Naive thymus-derived CD4-positive, alpha-beta T cell (primary cell): ENCODE measurements around the gene ANO1. TPM values are rescaled to one million over a fixed set of nuclear protein-coding genes. Genes with fewer than 3 reads are reported as not detected.

ENCODE experiments used
- ATAC-seq: fragments of 150-1000 bp; cut with Tn5 transposase; 2 replicates; pipeline ENCODE4 v1.10.0; 2021; ENCODE audit warnings: mild to moderate bottlenecking, moderate library complexity
- CTCF ChIA-PET: fragments of 350-600 bp; sonication (Branson Sonifier 250); formaldehyde crosslinking; loops from one replicate; lab custom pipeline; 2021; ENCODE audit warnings: antibody characterized with exemption; lab: Charles Lee
- POLR2A ChIA-PET: fragments of 350-600 bp; sonication (Branson Sonifier 250); formaldehyde crosslinking; loops from one replicate; lab custom pipeline; 2021; ENCODE audit warnings: antibody characterized with exemption, inconsistent platforms; lab: Charles Lee
- DNase-seq, 9 donors: peaks; one replicate each; pipeline versions ENCODE4 v3.0.0 to v3.0.0-alpha.2; 2020 to 2022; ENCODE audit warnings: mixed read lengths in 1 of 9
- H3K27ac ChIP-seq: one replicate; pipeline ENCODE4 v1.7.0; 2013; ENCODE audit warnings: mild to moderate bottlenecking, low read depth, low read length, moderate library complexity
- H3K27me3 ChIP-seq, 2 donors: one replicate each; pipeline ENCODE4 v1.7.0; 2013; ENCODE audit warnings: low read length in 2 of 2, mild to moderate bottlenecking in 2 of 2, moderate library complexity in 2 of 2; ENCODE audit not compliant: control insufficient read depth in 2 of 2, insufficient read depth in 2 of 2
- H3K36me3 ChIP-seq, 3 experiments: 1 replicate in 2 of 3; 2 replicates in 1 of 3; pipeline ENCODE4 v1.7.0; 2013; ENCODE audit warnings: low read length in 3 of 3, mild to moderate bottlenecking in 3 of 3, moderate library complexity in 1 of 3; ENCODE audit not compliant: insufficient read depth in 3 of 3, control insufficient read depth in 2 of 3
- H3K4me1 ChIP-seq, 2 donors: one replicate each; pipeline ENCODE4 v1.7.0; 2013; ENCODE audit warnings: low read length in 2 of 2, mild to moderate bottlenecking in 2 of 2, moderate library complexity in 1 of 2; ENCODE audit not compliant: control insufficient read depth in 2 of 2, insufficient read depth in 2 of 2
- H3K4me3 ChIP-seq: 2 replicates; pipeline ENCODE4 v1.7.0; 2013; ENCODE audit warnings: mild to moderate bottlenecking, low read length
- H3K9me3 ChIP-seq, 3 experiments: 1 replicate in 2 of 3; 2 replicates in 1 of 3; pipeline ENCODE4 v1.7.0; 2013; ENCODE audit warnings: low read length in 3 of 3; ENCODE audit not compliant: control insufficient read depth in 2 of 3
- H3K27ac Mint-ChIP-seq, 9 donors: one replicate each; pipeline ENCODE4 v1.8.0; 2020 to 2022; ENCODE audit warnings: mixed read lengths in 9 of 9, mild to moderate bottlenecking in 8 of 9, moderate library complexity in 5 of 9, inconsistent platforms in 2 of 9
- H3K27me3 Mint-ChIP-seq, 5 donors: one replicate each; pipeline ENCODE4 v1.8.0; 2021 to 2022; ENCODE audit warnings: mixed read lengths in 5 of 5, mild to moderate bottlenecking in 1 of 5
- H3K36me3 Mint-ChIP-seq, 5 donors: one replicate each; pipeline ENCODE4 v1.8.0; 2020 to 2022; ENCODE audit warnings: mixed read lengths in 5 of 5, mild to moderate bottlenecking in 3 of 5, inconsistent platforms in 1 of 5
- H3K4me1 Mint-ChIP-seq, 7 donors: one replicate each; pipeline ENCODE4 v1.8.0; 2020 to 2022; ENCODE audit warnings: mixed read lengths in 7 of 7, mild to moderate bottlenecking in 3 of 7, inconsistent platforms in 1 of 7
- H3K4me3 Mint-ChIP-seq, 10 donors: one replicate each; pipeline ENCODE4 v1.8.0; 2020 to 2022; ENCODE audit warnings: mild to moderate bottlenecking in 10 of 10, mixed read lengths in 10 of 10, moderate library complexity in 6 of 10, inconsistent platforms in 2 of 10
- H3K9me3 Mint-ChIP-seq, 11 donors: one replicate each; pipeline ENCODE4 v1.8.0; 2020 to 2022; ENCODE audit warnings: mixed read lengths in 11 of 11, mild to moderate bottlenecking in 4 of 11, inconsistent platforms in 1 of 11, moderate library complexity in 1 of 11
- intact Hi-C, 2 donors: fragments of 100-400 bp; cut with micrococcal nuclease; formaldehyde crosslinking; loops; one replicate each; pipeline ENCODE4 v1.15.1; 2023
- polyA plus RNA-seq, 2 donors: library from polyadenylated mRNA; unstranded; fragments of 300-500 nt; fragmentation: Illumina TruSeq; gene quantifications; one replicate each; pipeline ENCODE4 v1.2.3, GENCODE V29; 2021
- total RNA-seq, 6 experiments: library from RNA in 5 of 6; stranded (reverse) in 5 of 6; gene quantifications; 1 replicate in 5 of 6; 2 replicates in 1 of 6; pipeline ENCODE4 v1.2.3 and lab custom pipeline; 2021 to 2026

ANO1 gene
- total and polyA plus RNA-seq, 7 experiments from 2014 or later = not detected

DNA sequence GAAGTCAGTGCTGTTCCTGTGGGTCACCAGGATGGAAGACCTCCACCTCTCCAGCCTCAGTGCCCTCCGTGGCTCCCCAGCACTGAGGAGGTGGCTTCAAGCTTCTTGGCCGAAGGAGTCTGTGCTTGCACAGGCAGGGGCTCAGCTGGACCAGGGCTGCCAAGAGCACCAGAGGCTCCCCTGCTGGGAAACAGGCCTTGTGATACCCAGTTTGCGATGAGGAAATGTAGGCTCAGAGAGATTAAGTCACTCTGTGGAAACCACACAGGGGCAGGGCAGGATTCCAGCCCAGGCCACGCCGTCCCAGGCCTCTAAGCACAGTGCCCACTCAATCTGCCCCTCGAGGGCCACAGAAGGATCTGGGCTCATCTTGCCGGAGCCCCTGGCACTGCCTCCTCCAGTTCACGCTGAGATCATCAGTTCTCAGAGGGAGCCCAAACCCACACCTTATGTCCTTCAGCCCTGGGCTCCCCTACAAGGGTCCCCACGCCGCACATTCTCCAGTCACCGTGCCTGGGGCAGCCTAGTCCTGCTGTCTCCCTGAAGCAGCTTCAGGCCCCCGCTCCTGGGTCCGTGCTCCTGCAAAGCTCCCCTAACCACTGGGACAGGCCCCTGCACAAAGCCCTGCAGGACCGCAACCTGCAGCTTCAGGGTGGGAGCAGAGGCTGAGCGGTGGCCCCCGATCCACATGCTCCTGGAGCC lies 21.6 kb downstream of the ANO1 start:
- Histone ChIP-seq H3K4me1 (no peaks in the 10 kb centered on the region), H3K27ac (no peak overlapping the region), H3K36me3 (no peaks in the 10 kb centered on the region), H3K27me3 (no peaks in the 10 kb centered on the region), H3K4me3 (no peak overlapping the region), H3K9me3 (no peaks in the 10 kb centered on the region)
- Mint-ChIP-seq H3K36me3 (no peaks in the 10 kb centered on the region), H3K4me1 (no peaks in the 10 kb centered on the region), H3K9me3 (no peaks in the 10 kb centered on the region), H3K27me3 (peaks cover 0 to 8% (median 0%) of the 10 kb centered on the region in 5 donors), H3K27ac (no peak overlapping the region), H3K4me3 (no peak overlapping the region)
- POLR2A ChIA-PET = no interaction called here
- intact Hi-C loops = no loop called here
- DNase-seq = no peak
- CTCF ChIA-PET = no interaction called here
- no peak for ATAC-seq

GRCh38 chr11:70100280-70100603 lies 22.1 kb downstream of the ANO1 start:
- CTCF ChIA-PET = no interaction called here
- Mint-ChIP-seq H3K27me3 (peaks cover 0 to 10% (median 0%) of the 10 kb centered on the region in 5 donors), H3K27ac (no peak overlapping the region), H3K9me3 (no peaks in the 10 kb centered on the region), H3K36me3 (no peaks in the 10 kb centered on the region), H3K4me1 (no peaks in the 10 kb centered on the region), H3K4me3 (no peak overlapping the region)
- intact Hi-C loops = no loop called here
- ATAC-seq (no peak), DNase-seq (no peak)
- H3K4me1 ChIP-seq = no peaks in the 10 kb centered on the region
- no peak overlapping the region for H3K27ac ChIP-seq
- no peaks in the 10 kb centered on the region for H3K9me3 ChIP-seq
- no peak overlapping the region for H3K4me3 ChIP-seq
- H3K36me3 ChIP-seq = no peaks in the 10 kb centered on the region
- POLR2A ChIA-PET = no interaction called here
- H3K27me3 ChIP-seq = no peaks in the 10 kb centered on the region

DNA sequence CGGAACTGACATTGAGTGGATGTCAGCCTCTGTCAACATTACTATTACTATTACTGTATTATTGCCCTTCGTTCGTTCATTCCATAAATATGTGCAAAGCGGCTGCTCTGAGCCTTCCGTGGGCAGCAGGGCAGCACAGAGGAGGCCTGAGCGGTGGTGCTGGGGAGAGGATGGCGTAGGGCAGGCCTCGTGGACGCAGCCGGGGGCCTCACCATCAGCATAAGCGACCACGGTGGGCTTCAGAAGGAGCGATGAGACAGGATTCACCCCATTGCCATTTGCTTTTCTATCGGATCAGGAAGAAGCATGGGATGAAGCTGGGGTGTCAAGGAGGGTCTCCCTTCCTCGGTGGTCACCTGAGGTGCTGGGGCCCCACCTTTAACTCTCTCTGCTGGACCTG lies 22.7 kb downstream of the ANO1 start:
- Histone ChIP-seq H3K4me3 (no peak overlapping the region), H3K9me3 (no peaks in the 10 kb centered on the region), H3K36me3 (no peaks in the 10 kb centered on the region), H3K4me1 (no peaks in the 10 kb centered on the region), H3K27me3 (no peaks in the 10 kb centered on the region), H3K27ac (no peak overlapping the region)
- POLR2A ChIA-PET = no interaction called here
- intact Hi-C loops = no loop called here
- peaks cover 0 to 10% (median 0%) of the 10 kb centered on the region in 5 donors for H3K27me3 Mint-ChIP-seq
- no peaks in the 10 kb centered on the region for H3K9me3 Mint-ChIP-seq
- ATAC-seq (no peak), DNase-seq (no peak)
- no peak overlapping the region for H3K4me3 Mint-ChIP-seq
- H3K36me3 Mint-ChIP-seq = no peaks in the 10 kb centered on the region
- CTCF ChIA-PET = no interaction called here
- H3K27ac Mint-ChIP-seq = no peak overlapping the region
- no peaks in the 10 kb centered on the region for H3K4me1 Mint-ChIP-seq

DNA sequence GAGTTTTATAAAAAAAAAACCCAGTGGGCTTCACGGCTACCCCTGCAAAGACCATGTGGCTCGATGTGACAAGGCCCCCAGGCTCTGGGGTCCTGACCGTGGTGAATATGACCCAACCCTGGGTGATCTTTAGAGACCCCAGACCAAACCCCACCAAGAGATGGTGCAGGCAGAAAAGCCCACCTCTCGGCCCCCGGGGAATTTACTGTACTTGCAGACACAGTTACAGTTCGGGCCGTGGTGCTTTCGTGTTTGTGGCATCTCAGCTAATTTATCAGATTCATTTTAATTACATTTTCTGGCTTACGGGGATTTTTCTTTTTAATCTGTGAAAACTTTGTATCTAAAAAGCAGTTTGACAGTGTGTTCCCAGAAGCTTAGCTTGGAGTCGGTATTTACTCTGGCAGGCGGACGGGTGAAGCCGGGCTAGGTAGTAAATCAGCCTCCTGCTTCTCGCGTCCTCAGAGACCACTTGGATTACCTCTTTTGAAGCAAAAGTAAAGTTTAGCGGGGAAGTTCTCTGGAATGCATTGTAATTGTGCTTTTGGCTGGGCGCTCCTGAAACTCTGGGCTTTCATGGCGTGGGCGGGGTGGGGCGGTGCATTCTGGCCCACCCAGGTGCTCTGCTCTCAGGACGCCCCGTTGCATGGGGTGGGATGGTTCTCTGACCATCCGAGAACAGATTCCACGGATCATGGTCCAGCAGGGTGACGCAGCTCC lies 25.3 kb downstream of the ANO1 start:
- intact Hi-C loops = no loop called here
- Mint-ChIP-seq H3K9me3 (no peaks in the 10 kb centered on the region), H3K4me3 (no peak overlapping the region), H3K27me3 (peaks cover 0 to 10% (median 0%) of the 10 kb centered on the region in 5 donors), H3K4me1 (no peaks in the 10 kb centered on the region), H3K27ac (no peak overlapping the region), H3K36me3 (no peaks in the 10 kb centered on the region)
- no peak for DNase-seq
- Histone ChIP-seq H3K36me3 (no peaks in the 10 kb centered on the region), H3K4me1 (no peaks in the 10 kb centered on the region), H3K27ac (no peak overlapping the region), H3K4me3 (no peak overlapping the region), H3K27me3 (no peaks in the 10 kb centered on the region), H3K9me3 (no peaks in the 10 kb centered on the region)
- ChIA-PET POLR2A (no interaction called here), CTCF (no interaction called here)
- no peak for ATAC-seq

GRCh38 chr11:70104419-70104818 lies 26.3 kb downstream of the ANO1 start:
- no peak overlapping the region for H3K27ac Mint-ChIP-seq
- H3K4me3 ChIP-seq = no peak overlapping the region
- ATAC-seq (no peak), DNase-seq (no peak)
- H3K4me1 ChIP-seq = no peaks in the 10 kb centered on the region
- no peaks in the 10 kb centered on the region for H3K4me1 Mint-ChIP-seq
- no peaks in the 10 kb centered on the region for H3K27me3 ChIP-seq
- no peak overlapping the region for H3K27ac ChIP-seq
- intact Hi-C loops = no loop called here
- no peaks in the 10 kb centered on the region for H3K9me3 ChIP-seq
- CTCF ChIA-PET = no interaction called here
- H3K4me3 Mint-ChIP-seq = no peak overlapping the region
- no peaks in the 10 kb centered on the region for H3K36me3 Mint-ChIP-seq
- POLR2A ChIA-PET = no interaction called here
- H3K9me3 Mint-ChIP-seq = no peaks in the 10 kb centered on the region
- peaks cover 0 to 10% (median 0%) of the 10 kb centered on the region in 5 donors for H3K27me3 Mint-ChIP-seq
- H3K36me3 ChIP-seq = no peaks in the 10 kb centered on the region

DNA sequence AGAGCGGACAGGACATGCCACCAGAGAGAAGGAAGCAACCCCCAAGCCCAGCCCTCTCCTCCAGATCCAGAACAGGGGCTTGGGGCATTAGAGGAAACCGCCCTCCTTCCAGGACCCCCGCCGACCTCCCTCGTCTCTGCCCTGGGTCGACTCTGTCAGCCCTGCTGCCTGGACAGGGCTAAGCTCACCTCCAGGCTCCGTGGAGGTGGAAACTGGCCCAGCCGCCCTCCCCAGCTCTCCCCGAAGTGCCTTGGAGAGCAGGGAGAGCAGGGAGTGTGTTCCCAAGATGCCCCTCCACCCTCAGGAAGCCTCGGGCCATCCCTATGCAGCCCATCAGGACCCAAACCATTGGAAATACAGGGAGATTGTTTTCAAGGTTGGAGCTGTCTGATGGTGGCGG lies 26.8 kb downstream of the ANO1 start:
- H3K9me3 ChIP-seq = no peaks in the 10 kb centered on the region
- H3K4me1 Mint-ChIP-seq = no peaks in the 10 kb centered on the region
- H3K4me3 ChIP-seq = no peak overlapping the region
- H3K27ac ChIP-seq = no peak overlapping the region
- intact Hi-C loops = no loop called here
- H3K9me3 Mint-ChIP-seq = no peaks in the 10 kb centered on the region
- H3K4me1 ChIP-seq = no peaks in the 10 kb centered on the region
- DNase-seq (no peak), ATAC-seq (no peak)
- H3K4me3 Mint-ChIP-seq = no peak overlapping the region
- peaks cover 0 to 10% (median 0%) of the 10 kb centered on the region in 5 donors for H3K27me3 Mint-ChIP-seq
- H3K27ac Mint-ChIP-seq = no peak overlapping the region
- H3K36me3 Mint-ChIP-seq = no peaks in the 10 kb centered on the region
- CTCF ChIA-PET = no interaction called here
- no peaks in the 10 kb centered on the region for H3K27me3 ChIP-seq
- no peaks in the 10 kb centered on the region for H3K36me3 ChIP-seq
- POLR2A ChIA-PET = no interaction called here

- Histone ChIP-seq H3K36me3 (no peaks in the 10 kb centered on the region), H3K4me1 (no peaks in the 10 kb centered on the region), H3K27me3 (no peaks in the 10 kb centered on the region), H3K9me3 (no peaks in the 10 kb centered on the region), H3K4me3 (no peak overlapping the region), H3K27ac (no peak overlapping the region)
- CTCF ChIA-PET = no interaction called here
- DNase-seq = no peak
- Mint-ChIP-seq H3K36me3 (no peaks in the 10 kb centered on the region), H3K4me3 (no peak overlapping the region), H3K9me3 (no peaks in the 10 kb centered on the region), H3K27me3 (peaks cover 0 to 10% (median 0%) of the 10 kb centered on the region in 5 donors), H3K27ac (no peak overlapping the region), H3K4me1 (no peaks in the 10 kb centered on the region)
- intact Hi-C loops = no loop called here
- no peak for ATAC-seq
- POLR2A ChIA-PET = no interaction called here
These were observed 27.2 kb downstream of the ANO1 start for GRCh38 chr11:70105369-70105754.
